NCI-H2029 treated with DMSO at 0.1 percent for 48 hours (cell line): ENCODE measurements around the gene ZNF576.
"Not testable (repeated sequence)": the region's sequence is repeated elsewhere in the genome, so short reads cannot be mapped to it uniquely, and the experiment has no call there.

Source experiments
- DNase-seq: peaks from one replicate; lab custom pipeline; 2025; lab: John Stamatoyannopoulos, UW

Gene ZNF576, protein sequence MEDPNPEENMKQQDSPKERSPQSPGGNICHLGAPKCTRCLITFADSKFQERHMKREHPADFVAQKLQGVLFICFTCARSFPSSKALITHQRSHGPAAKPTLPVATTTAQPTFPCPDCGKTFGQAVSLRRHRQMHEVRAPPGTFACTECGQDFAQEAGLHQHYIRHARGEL

DNA sequence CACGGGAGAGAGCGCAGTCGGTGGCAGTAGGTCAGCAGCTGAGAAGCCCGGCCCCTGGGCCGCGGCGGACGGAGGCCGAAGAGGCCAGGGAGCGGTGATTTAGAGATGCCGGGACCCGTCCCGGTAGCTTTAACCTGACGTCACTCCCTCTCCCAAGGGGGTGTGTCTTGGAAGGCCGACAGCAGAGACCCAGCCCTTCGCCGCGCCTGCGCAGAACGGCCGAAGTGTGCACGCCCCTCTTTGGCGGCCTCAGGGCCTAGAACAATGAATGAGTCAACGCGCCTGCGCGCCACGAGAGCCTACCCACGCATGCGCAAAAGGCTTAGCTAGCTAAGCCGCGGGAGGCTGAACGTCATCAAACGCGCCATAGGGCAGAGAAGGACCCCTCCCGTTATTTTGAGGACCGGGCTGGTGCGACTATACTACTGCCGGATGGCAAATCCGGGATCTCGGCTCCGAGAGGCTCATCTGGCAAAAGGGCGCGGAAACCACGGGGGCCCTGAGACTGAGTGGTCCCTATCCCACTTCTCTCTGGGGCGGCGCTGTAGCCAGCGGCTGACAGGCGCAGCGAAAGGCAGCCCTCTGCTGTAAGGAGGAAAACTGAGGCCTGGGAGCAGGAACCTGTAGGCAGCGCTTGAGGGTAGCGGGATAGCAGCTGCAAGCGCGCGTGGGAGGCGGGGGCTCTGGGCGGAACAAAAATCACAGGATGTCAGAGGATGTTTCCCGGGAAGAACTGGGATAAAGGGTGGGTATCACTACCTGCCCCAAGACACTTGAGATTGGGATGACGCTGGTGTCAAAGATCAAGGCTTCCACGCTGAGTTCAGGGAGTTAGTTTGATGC, at the start of gene ZNF576, which contains the start of gene IRGQ:
Gene ZNF576, plus strand, starts transcription at position 597 of the 843 bp plus-strand sequence. CDS start 514 bp downstream, outside the sequence.
Gene IRGQ, minus strand, starts transcription at position 136 of the 843 bp plus-strand sequence. CDS start 796 bp downstream, outside the sequence.
- DNase-seq, result peak; percentile 95

DNA sequence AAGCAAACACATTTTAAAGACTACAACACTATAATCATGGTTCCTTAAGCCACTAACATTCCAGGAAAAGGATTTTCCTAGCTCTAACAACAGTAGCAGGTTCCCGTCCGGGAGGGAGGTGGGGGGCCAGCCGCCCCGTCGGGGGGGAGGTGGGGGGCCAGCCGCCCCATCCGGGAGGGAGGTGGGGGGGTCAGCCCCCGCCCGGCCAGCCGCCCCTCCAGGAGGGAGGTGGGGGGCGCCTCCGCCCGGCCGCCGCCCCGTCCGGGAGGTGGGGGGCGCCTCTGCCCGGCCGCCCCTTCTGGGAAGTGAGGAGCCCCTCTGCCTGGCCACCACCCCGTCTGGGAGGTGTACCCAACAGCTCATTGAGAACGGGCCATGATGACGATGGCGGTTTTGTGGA, 48.5 kb upstream of the ZNF576 start:
- not testable (repeated sequence) for DNase-seq

- no peak for DNase-seq
These were observed 47.7 kb upstream of the ZNF576 start for GRCh38 chr19:43548706-43549105.

DNA sequence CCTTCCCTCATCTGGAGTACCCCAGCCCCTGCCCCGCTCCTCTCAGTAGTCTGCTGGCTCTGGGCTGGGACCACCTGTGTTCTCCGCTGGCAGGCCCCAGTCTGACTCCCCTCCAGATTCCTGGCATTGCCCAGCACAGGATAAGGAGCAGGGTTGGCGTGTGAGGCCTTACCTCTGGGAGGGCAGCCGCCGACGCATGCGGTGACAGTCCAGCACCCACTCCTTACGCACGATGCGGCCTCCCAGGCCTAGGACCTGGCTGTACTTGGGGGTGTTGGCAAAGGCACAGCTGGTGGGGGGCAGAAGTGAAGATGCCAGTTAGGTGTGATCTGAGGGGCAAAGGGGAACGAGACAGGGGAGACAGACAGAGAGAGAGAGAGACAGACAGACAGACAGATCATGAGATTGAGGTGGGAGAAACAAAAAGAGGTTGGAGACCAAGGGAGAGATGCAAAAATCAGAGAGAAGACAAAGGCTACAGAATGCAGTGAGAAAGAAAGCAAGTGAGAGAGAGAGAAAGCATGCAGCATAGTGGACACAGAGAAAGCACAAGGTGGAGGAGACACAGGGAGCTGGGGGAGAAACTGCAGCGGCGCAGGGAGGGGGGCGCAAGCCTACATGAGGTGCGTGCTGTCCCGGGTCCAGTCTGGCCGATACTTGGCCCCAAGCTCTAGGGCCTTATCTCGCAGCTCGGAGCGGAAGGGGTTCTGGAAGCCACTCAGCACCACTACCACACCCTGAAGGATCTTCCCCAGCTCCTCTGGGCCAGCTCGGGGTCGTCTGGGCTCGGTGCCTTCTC, 44.8 kb upstream of the ZNF576 start:
- no peak for DNase-seq

- no peak for DNase-seq
These were observed 44.3 kb upstream of the ZNF576 start for GRCh38 chr19:43552198-43552450.

GRCh38 chr19:43552616-43553015, 43.8 kb upstream of the ZNF576 start:
- no peak for DNase-seq

DNA sequence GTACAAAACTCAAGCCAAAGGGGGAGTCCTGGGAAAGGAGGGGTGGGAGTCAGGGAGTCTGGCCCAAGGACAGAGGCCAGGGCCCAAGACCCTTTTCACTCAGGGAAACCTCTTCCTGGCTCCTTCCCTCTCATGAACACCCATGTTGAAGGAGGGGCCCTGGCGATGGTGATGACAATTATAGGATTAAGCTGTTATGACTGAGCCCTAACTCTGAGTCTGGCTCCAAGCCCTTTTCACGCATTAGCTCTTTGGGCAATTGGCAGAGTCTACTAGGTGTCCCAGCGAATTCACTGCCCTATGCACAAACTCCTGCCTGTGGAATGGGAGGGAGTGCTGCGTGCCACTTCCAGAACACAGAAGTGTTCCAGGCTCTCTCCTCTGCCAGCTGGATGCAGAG, 42.7 kb upstream of the ZNF576 start:
- no peak for DNase-seq

DNA sequence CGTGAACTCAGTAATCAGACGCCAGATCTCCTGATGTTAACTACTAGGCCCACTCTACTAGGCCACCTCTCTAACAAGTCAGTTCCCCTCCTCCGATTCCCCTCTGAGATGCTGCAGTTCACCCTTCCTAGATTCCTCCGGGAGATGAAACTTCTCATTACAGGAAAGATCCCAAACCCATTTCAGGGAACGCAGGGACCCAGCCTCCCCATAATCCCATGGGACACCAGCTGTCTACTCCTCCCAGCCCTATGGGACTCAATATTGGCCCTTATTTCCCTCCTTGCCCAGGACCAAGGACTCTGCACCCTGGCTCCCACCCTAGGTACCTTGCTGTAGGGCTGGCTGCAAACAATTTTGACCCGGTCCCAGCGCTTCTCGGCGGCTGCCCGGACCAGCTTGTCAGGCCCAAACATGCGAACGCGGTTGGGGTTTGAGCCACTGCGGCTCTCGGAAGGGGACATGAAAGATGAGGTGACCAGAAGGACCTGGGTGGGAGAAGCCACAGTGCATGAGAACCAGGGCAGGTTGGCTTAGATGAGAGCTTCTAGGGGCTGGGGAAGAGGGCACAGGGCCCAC, 42.0 kb upstream of the ZNF576 start:
- DNase-seq, result no peak

GRCh38 chr19:43555185-43555770, 41.1 kb upstream of the ZNF576 start:
- peak; percentile 48 for DNase-seq

DNA sequence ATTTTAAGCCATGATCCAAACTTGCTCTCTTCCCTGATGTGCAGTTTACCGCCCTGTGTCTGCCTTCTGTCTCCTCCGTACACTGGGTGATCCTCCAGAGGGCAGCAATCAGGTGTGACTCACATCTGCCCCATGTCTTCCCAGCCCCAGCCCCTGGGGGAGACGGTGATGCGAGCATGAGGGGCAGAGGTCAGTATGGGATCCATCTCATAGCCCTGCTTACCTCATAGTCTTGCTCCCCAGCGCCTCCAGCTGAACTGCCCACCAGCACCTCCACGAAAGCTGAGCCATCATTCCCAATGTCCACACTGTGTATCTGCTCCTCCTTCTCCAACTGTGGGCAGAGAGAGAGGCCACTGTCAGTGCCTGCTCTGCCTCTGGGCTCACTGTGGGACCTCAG, 35.7 kb upstream of the ZNF576 start:
- no peak for DNase-seq

DNA sequence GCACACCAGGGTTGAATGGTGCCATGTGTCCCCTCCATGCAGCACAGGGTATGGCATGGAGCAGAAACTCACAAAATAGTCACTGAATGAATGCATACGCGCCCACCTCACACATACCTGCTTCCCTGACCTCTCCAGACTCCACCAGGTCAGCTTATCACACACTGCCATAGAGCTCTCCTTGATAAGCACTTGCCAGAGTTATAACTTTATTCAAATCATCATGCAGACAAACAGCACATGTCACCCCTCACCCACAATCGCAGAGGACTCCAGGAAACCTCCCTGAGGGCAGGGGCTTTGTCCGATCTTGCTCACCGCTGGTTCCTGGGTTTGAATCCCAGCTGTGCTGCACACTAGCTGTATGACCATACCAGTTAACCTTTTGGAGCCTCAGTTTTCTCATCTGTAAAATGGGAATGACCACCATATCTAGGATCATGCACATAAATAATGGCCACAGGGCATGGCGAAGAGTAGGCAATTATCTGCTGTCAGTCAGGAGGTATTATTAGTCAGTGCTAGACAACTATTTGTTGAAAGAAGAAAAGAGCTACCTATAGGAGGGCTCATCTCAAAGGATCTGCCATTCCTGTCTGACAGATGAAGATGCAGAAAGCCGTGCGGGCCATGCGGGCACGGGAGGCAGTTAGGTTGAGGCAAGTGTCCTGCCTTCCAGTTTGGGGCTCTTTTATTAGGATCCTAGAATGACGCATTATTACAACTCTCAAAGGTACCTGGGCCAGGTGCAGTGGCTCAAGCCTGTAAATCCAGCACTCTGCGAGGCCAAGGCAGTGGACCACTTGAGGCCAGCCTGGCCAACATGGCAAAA, 35.0 kb upstream of the ZNF576 start:
- no peak for DNase-seq

DNA sequence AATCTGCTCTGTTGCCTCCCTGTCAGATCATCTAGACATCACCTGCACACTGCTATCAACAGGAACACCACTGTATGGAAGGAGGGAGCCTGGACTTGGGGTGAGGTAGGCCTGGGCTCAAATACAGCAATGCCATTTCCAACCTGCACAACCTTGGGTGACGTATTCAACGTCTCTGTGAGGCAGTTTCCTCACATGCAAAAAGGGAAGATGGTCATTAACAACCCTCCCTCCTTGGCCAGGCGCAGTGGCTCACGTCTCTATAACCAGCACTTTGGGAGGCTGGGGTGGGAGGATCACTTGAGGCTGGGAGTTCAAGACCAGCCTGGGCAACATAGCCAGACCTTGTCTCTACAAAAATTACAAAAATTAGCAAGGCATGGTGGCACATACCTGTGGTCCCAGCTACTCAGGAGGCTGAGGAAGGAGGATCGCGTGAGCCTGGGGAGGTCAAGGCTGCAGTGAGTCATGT, 34.1 kb upstream of the ZNF576 start:
- DNase-seq, result no peak

- DNase-seq, result peak; percentile 83
These were observed 33.6 kb upstream of the ZNF576 start for GRCh38 chr19:43562698-43563241.

DNA sequence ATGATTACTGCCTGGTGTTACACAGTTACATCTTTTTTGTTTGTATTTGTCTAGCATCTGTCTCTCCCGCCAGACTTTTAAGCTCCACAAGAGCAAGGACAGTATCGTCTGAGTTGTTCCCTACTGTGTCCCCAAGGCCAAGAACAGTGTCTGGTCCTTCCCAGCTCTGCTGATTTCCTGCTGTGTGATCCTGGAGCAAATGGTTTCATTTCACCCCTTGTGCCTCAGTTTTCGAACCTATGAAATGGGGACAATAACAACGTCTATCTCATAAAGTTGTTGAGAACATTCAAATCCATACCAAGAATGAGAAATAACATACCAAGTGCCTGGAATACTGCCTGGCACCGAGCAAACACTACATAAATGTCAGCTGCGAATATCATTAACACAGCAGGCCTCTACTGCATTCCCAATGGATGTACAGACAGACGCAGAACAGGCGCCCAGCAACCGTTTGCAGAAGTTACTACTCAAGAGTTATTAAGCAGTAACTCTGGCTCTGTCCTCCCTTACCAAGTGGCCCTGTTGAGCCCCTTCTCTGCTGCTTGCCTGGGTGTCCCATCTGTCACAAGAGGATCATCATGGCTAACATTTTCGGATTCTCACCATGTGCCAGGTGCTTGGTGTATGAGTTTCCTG, 32.5 kb upstream of the ZNF576 start:
- no peak for DNase-seq

GRCh38 chr19:43564800-43565199, 31.6 kb upstream of the ZNF576 start:
- DNase-seq, result no peak

DNA sequence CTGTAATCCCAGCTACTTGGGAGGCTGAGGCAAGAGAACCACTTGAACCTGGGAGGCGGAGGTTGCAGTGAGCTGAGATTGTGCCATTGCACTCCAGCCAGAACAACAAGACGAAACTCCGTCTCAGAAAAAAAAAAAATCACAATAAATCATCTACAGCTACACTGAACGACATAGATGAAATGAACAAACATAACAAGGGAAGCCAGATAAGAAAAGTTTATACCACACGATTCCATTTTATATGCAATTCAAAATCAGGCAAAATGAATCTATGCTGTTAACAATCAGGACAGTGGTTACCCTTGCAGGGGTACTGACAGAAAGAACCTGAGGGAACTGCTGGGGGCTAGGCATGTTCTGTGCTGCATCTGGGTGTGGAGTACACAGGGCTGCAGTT, 26.7 kb upstream of the ZNF576 start:
- DNase-seq, result no peak

DNA sequence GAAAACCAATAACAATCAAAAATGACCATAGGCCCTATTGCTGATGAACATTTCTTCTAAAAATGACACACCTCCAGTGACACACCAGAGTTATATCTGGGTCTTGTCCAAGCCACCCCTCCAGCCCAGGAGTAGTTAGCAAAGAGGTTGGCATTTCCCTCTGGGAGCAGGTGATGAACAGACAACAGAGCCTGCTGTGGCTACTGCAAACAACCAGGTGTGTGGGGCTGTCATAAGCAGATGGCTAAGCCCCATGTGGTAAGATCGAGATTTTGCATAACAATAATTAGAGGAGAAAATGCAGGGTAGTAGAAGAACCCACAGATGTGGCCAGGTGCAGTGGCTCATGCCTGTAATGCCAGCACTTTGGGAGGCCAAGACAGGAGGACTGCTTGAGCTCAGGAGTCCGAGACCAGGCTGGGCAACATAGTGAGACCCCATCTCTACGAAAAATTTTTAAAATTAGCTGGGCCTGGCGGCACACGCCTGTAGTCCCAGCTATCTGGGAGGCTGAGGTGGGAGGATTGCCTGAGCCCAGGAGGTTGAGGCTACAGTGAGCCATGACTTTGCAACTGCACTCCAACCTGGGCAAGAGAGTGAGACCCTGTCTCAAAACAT, 26.1 kb upstream of the ZNF576 start:
- DNase-seq, result peak; percentile 78

DNA sequence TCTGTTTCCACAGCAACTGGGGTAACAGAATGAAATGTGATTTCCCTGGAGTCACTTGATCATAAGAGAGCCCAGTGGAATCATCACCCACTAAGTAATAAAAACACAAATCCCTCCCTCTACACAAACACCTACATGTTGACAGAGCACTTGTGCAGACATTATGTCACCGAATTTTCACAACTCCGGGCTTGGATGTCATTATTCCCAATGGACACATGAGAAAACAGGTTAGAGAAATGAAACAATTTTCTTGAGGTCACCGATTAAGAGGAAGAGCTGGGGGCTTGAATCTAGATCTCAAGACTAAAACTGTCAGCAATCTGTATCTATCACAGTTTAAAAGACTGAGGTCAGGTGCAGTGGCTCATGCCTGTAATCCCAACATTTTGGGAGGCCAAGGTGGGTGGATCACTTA, 24.2 kb upstream of the ZNF576 start:
- peak; percentile 81 for DNase-seq

- DNase-seq, result peak; percentile 22
These were observed 21.8 kb upstream of the ZNF576 start for GRCh38 chr19:43574424-43575155.
